Measurements from ENCODE around the gene TNRC18. TPM values are rescaled to one million over a fixed set of nuclear protein-coding genes. Genes with fewer than 3 reads are reported as not detected.
"Not testable (repeated sequence)": the region's sequence is repeated elsewhere in the genome, so short reads cannot be mapped to it uniquely, and the experiment has no call there.

TNRC18 gene, protein sequence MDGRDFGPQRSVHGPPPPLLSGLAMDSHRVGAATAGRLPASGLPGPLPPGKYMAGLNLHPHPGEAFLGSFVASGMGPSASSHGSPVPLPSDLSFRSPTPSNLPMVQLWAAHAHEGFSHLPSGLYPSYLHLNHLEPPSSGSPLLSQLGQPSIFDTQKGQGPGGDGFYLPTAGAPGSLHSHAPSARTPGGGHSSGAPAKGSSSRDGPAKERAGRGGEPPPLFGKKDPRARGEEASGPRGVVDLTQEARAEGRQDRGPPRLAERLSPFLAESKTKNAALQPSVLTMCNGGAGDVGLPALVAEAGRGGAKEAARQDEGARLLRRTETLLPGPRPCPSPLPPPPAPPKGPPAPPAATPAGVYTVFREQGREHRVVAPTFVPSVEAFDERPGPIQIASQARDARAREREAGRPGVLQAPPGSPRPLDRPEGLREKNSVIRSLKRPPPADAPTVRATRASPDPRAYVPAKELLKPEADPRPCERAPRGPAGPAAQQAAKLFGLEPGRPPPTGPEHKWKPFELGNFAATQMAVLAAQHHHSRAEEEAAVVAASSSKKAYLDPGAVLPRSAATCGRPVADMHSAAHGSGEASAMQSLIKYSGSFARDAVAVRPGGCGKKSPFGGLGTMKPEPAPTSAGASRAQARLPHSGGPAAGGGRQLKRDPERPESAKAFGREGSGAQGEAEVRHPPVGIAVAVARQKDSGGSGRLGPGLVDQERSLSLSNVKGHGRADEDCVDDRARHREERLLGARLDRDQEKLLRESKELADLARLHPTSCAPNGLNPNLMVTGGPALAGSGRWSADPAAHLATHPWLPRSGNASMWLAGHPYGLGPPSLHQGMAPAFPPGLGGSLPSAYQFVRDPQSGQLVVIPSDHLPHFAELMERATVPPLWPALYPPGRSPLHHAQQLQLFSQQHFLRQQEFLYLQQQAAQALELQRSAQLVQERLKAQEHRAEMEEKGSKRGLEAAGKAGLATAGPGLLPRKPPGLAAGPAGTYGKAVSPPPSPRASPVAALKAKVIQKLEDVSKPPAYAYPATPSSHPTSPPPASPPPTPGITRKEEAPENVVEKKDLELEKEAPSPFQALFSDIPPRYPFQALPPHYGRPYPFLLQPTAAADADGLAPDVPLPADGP (N-terminal part only)
- total RNA-seq: 118 TPM
- long read RNA-seq, partial matches to known transcripts: 85 of 118 reads
- long read RNA-seq, other reads (novel, unspliced or antisense): 33 of 118 reads

DNA sequence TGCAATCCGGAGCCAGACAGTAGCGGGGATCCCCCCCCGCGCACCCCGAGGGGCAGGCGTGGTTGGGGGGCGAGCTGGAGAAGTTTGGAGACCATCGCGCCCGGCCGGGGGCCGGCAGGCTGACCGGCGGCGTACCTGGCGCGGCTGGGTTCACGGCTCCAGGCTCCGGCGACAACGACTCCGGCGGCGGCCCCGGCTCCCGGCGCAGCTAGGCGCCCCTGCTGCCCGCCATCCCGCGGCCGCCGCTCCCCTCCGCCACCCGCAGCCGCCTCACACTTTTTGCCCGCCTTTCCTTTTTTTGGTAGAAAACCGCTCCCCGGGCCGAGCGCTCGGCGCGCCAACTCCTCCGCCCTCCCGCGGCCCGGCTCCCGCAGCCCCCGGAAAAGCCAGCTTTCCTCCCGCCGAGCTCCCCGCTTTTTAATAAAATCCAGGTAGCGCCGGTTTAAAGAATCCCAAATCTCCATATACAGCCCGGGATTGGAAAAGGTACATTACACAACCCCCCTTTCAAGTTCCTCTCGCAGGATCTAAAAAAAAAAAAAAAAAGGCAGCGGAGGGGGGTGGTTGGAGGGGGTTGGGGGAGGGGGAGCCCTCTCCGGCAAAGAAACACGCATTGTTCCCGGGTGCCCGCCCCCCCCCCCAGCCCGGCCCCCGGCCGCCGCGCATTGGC is at the start of gene TNRC18:
Gene TNRC18, minus strand, starts transcription at position 529 of the 670 bp plus-strand sequence. CDS start 2,588 bp downstream, outside the sequence.
- DNase-seq: peak; percentile 82
- Histone ChIP-seq H3K4me1 (peaks cover 17% of the 10 kb centered on the region), H3K27ac (peak within 1 kb of the TSS; percentile 98), H3K27me3 (no peaks in the 10 kb centered on the region), H3K4me3 (peak within 1 kb of the TSS; percentile 83), H3K36me3 (no peaks in the 10 kb centered on the region), H3K9me3 (no peaks in the 10 kb centered on the region)
- intact Hi-C loops (cut with DNase I): no loop called here
- no peak for ATAC-seq
- TF ChIP-seq, protein P1, sequence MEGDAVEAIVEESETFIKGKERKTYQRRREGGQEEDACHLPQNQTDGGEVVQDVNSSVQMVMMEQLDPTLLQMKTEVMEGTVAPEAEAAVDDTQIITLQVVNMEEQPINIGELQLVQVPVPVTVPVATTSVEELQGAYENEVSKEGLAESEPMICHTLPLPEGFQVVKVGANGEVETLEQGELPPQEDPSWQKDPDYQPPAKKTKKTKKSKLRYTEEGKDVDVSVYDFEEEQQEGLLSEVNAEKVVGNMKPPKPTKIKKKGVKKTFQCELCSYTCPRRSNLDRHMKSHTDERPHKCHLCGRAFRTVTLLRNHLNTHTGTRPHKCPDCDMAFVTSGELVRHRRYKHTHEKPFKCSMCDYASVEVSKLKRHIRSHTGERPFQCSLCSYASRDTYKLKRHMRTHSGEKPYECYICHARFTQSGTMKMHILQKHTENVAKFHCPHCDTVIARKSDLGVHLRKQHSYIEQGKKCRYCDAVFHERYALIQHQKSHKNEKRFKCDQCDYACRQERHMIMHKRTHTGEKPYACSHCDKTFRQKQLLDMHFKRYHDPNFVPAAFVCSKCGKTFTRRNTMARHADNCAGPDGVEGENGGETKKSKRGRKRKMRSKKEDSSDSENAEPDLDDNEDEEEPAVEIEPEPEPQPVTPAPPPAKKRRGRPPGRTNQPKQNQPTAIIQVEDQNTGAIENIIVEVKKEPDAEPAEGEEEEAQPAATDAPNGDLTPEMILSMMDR (IDR thresholded peaks at IDR 0.05): no peak

DNA sequence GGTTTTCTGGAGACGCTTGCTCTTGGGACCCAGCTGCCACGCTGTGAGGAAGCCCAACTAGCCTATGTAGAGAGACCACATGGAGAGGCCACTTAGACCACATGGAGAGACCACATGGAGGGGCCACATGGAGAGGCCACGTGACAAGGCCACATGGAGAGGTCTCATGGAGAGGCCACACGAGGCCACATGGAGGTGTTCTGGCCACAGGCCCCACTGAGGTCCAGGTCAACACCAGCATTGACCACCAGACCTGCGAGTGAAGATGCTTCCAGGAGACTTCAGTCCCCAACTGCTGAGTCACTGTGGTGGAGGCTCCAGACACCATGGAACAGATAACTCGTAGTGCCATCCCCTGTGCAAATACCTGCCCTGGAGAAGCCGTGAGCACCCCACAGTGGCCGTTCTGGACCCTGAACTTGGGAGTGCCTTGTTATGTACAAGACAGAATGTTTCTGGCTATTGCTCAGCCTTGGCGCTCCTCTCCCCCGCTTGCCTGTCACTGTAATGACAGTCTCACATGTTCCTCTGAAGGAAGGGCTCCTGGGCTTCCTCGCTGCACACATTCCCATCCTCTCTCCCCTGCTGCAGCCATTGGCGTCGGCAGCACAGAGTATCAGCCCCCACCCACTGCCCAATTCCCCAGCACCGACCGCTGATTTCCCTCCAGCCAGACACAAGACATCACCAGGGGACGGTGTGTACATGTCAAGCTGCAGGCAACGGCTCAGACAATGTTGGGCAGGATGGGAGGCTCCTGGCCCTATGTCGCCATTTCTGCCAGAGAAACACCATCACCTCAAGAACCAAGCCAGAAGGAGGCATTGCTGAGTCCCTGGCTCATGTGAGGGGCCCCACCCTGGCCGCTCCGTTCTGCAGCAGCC is 49.0 kb upstream of the TNRC18 start:
- DNase-seq (no peak), ATAC-seq (no peak)
- Histone ChIP-seq H3K27me3 (no peaks in the 10 kb centered on the region), H3K4me1 (peaks cover under 1% of the 10 kb centered on the region), H3K9me3 (no peaks in the 10 kb centered on the region), H3K4me3 (no peak overlapping the region), H3K36me3 (no peaks in the 10 kb centered on the region), H3K27ac (no peak overlapping the region)
- intact Hi-C loops (cut with DNase I): no loop called here
- TF ChIP-seq, protein P1 (IDR thresholded peaks at IDR 0.05): no peak

DNA sequence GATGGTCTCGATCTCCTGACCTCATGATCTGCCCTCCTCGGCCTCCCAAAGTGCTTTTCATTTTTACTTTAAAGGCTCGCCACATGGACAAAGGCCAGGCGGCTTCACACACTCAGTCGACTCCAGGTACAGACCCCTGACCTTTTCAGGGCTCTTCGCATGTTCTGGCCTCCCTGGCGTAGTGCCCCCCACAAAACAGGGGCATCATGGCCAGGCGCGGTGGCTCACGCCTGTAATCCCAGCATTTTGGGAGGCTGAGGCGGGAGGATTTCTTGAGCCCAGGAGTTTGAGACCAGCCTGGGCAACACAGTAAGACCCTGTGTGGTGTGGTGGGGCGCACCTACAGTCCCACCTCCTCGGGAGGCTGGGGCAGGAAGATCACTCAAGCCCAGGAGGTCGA is 48.0 kb upstream of the TNRC18 start:
- H3K36me3 ChIP-seq; H3K4me1 ChIP-seq; H3K4me3 ChIP-seq; intact Hi-C loops (cut with DNase I); H3K27ac ChIP-seq; H3K27me3 ChIP-seq; H3K9me3 ChIP-seq; ATAC-seq; DNase-seq: not testable (repeated sequence)

DNA sequence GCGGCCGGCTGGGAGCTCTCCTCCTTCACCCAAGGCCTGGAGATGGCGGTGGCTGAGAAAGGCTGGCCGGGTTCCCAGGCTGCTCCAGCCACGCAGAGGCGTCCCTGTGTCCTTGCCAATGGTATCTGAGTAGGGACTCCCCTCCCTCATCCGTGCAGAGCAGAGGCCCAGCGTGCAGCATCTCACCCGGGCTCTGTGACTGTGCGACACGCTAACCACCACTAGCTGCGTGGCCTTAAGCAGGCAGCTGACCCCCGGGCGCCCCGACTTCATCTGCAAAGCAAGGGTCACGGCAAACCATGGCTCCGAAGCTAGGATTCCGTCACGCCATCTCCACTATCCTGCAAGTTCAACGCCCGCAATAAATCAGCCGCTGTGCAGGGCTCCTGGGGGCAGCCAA is 47.2 kb upstream of the TNRC18 start:
- Histone ChIP-seq H3K27ac (no peak overlapping the region), H3K36me3 (no peaks in the 10 kb centered on the region), H3K4me3 (no peak overlapping the region), H3K27me3 (no peaks in the 10 kb centered on the region), H3K4me1 (no peaks in the 10 kb centered on the region), H3K9me3 (no peaks in the 10 kb centered on the region)
- intact Hi-C loops (cut with DNase I): no loop called here
- ATAC-seq: peak; percentile 18
- DNase-seq: no peak
- TF ChIP-seq, protein P1 (IDR thresholded peaks at IDR 0.05): no peak

DNA sequence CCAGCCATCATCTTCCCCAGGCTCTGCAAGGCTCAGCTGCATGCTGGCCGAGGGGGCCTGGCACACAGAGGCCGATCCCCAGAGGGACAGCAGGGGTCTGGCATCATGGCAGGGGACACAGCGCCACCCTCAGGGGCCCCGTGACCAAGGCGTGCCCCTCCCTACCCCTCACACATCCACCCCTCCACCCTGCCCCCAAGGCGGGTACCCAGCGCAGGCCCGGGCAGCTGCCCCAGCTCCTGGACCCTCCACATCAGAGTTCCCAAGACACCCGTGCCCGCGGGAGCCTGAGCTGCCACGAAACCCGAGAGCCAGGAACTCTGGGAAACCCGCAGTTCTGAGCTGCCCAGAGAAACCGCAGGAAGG is 46.5 kb upstream of the TNRC18 start:
- H3K4me3 ChIP-seq: no peak overlapping the region
- peak; percentile 37 for ATAC-seq
- no peak for DNase-seq

More for the DNA sequence above, 46.5 kb upstream of the TNRC18 start:
- TF ChIP-seq, protein P1 (IDR thresholded peaks at IDR 0.05): no peak
- no peaks in the 10 kb centered on the region for H3K27me3 ChIP-seq
- H3K4me1 ChIP-seq: no peaks in the 10 kb centered on the region
- no peaks in the 10 kb centered on the region for H3K9me3 ChIP-seq
- H3K27ac ChIP-seq: no peak overlapping the region
- H3K36me3 ChIP-seq: no peaks in the 10 kb centered on the region
- intact Hi-C loops (cut with DNase I): no loop called here

All from upper lobe of right lung (tissue), 1 donor.